ENCODE results near the gene RHOJ. TPM values are rescaled to one million over a fixed set of nuclear protein-coding genes. Genes with fewer than 3 reads are reported as not detected.

The RHOJ gene
- total and polyA plus RNA-seq, 10 of the 15 experiments (the other 5 are each of a cell fraction or from before 2014, with no cell fraction given), result not detected

DNA sequence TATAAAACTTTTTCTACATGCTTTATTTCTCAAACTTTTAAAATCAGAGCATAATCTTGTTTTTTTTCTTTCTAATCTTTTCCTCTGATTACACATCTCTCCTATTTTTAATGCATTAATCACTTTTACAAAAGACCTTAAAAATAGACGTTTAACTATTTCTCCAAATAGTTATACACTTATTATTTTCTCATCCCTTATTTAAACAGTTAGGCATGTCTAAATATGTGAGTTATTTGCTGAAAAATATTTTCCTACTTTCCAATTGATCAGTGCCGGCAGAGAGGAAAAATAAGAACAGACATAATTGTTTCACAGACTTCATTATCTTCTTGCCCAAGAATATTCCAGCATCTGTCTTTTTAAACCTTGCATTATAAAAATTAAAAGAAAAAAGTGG, 28.7 kb upstream of the RHOJ start:
- ChIA-PET SMC1A (ENCODE audit: uncharacterized antibody, unreplicated experiment) (no interaction called here), POLR2A (no interaction called here), RAD21 (ENCODE audit: unreplicated experiment) (no interaction called here), CTCF (interaction anchor here (1.3 kb wide), 1 partner anchor 99 kb away, joined by 3 read pairs; no protein-coding TSS in a partner anchor)
- in situ Hi-C loops (cut with MboI) (no loop called here), intact Hi-C loops (cut with micrococcal nuclease; ENCODE audit: unreplicated experiment) (loop anchor here (2.0 kb wide), 1 partner anchor 101 kb away; no protein-coding TSS in a partner anchor)
- H3K27me3 ChIP-seq (replicated peaks in 1 of 2; ENCODE audit: control insufficient read depth in 2 of 2, insufficient read depth in 2 of 2, low read length in 1 of 2), result no peaks in the 10 kb centered on the region
- no peak for FAIRE-seq
- H3K9me3 ChIP-seq (replicated peaks; ENCODE audit: control insufficient read depth, insufficient read depth, low read length), result no peaks in the 10 kb centered on the region
- TF ChIP-seq HDAC2 (IDR thresholded peaks at IDR 0.05) (no peak), NR2F1 (conservative IDR thresholded peaks at IDR 0.05) (no peak), RBBP5 (conservative IDR thresholded peaks at IDR 0.05) (no peak), TCF3 (IDR thresholded peaks at IDR 0.05; ENCODE audit: borderline replicate concordance, insufficient read depth, low read depth, low read length) (no peak), SP1 (IDR thresholded peaks at IDR 0.05; ENCODE audit: low read depth, low read length) (no peak), PML (IDR thresholded peaks at IDR 0.05; ENCODE audit: low read length) (no peak), KLF5 (IDR thresholded peaks at IDR 0.05; ENCODE audit: partially characterized antibody) (no peak), NBN (IDR thresholded peaks at IDR 0.05) (no peak), CEBPB (IDR thresholded peaks at IDR 0.05; ENCODE audit: borderline replicate concordance in 1 of 2, low read depth in 2 of 2, low read length in 2 of 2) (no peak), HDGF (IDR thresholded peaks at IDR 0.05) (no peak), SMARCA5 (IDR thresholded peaks at IDR 0.05) (no peak), IRF4 (IDR thresholded peaks at IDR 0.05; ENCODE audit: low read depth, low read length) (no peak), RELA (IDR thresholded peaks at IDR 0.05; ENCODE audit: borderline replicate concordance, partially characterized antibody) (no peak)
- TF ChIP-seq, protein P1, sequence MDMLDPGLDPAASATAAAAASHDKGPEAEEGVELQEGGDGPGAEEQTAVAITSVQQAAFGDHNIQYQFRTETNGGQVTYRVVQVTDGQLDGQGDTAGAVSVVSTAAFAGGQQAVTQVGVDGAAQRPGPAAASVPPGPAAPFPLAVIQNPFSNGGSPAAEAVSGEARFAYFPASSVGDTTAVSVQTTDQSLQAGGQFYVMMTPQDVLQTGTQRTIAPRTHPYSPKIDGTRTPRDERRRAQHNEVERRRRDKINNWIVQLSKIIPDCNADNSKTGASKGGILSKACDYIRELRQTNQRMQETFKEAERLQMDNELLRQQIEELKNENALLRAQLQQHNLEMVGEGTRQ (IDR thresholded peaks at IDR 0.05; ENCODE audit: borderline replicate concordance, low read depth, low read length), result no peak
- TF ChIP-seq, protein P2, sequence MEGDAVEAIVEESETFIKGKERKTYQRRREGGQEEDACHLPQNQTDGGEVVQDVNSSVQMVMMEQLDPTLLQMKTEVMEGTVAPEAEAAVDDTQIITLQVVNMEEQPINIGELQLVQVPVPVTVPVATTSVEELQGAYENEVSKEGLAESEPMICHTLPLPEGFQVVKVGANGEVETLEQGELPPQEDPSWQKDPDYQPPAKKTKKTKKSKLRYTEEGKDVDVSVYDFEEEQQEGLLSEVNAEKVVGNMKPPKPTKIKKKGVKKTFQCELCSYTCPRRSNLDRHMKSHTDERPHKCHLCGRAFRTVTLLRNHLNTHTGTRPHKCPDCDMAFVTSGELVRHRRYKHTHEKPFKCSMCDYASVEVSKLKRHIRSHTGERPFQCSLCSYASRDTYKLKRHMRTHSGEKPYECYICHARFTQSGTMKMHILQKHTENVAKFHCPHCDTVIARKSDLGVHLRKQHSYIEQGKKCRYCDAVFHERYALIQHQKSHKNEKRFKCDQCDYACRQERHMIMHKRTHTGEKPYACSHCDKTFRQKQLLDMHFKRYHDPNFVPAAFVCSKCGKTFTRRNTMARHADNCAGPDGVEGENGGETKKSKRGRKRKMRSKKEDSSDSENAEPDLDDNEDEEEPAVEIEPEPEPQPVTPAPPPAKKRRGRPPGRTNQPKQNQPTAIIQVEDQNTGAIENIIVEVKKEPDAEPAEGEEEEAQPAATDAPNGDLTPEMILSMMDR (IDR thresholded peaks at IDR 0.05 in 2 of 3, conservative IDR thresholded peaks at IDR 0.05 in 1 of 3; ENCODE audit: control insufficient read depth in 2 of 3, extremely low read depth in 1 of 3, insufficient read depth in 1 of 3, low read depth in 3 of 3, low read length in 3 of 3), result no peak
- TF ChIP-seq, protein P3, sequence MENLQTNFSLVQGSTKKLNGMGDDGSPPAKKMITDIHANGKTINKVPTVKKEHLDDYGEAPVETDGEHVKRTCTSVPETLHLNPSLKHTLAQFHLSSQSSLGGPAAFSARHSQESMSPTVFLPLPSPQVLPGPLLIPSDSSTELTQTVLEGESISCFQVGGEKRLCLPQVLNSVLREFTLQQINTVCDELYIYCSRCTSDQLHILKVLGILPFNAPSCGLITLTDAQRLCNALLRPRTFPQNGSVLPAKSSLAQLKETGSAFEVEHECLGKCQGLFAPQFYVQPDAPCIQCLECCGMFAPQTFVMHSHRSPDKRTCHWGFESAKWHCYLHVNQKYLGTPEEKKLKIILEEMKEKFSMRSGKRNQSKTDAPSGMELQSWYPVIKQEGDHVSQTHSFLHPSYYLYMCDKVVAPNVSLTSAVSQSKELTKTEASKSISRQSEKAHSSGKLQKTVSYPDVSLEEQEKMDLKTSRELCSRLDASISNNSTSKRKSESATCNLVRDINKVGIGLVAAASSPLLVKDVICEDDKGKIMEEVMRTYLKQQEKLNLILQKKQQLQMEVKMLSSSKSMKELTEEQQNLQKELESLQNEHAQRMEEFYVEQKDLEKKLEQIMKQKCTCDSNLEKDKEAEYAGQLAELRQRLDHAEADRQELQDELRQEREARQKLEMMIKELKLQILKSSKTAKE (IDR thresholded peaks at IDR 0.05; ENCODE audit: low read depth, poor library complexity, severe bottlenecking), result no peak
- TF ChIP-seq, protein P4, sequence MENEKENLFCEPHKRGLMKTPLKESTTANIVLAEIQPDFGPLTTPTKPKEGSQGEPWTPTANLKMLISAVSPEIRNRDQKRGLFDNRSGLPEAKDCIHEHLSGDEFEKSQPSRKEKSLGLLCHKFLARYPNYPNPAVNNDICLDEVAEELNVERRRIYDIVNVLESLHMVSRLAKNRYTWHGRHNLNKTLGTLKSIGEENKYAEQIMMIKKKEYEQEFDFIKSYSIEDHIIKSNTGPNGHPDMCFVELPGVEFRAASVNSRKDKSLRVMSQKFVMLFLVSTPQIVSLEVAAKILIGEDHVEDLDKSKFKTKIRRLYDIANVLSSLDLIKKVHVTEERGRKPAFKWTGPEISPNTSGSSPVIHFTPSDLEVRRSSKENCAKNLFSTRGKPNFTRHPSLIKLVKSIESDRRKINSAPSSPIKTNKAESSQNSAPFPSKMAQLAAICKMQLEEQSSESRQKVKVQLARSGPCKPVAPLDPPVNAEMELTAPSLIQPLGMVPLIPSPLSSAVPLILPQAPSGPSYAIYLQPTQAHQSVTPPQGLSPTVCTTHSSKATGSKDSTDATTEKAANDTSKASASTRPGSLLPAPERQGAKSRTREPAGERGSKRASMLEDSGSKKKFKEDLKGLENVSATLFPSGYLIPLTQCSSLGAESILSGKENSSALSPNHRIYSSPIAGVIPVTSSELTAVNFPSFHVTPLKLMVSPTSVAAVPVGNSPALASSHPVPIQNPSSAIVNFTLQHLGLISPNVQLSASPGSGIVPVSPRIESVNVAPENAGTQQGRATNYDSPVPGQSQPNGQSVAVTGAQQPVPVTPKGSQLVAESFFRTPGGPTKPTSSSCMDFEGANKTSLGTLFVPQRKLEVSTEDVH (IDR thresholded peaks at IDR 0.05; ENCODE audit: low read depth, partially characterized antibody), result no peak
- H3K9ac ChIP-seq (ENCODE audit: control insufficient read depth, insufficient read depth, low read length), result no peak overlapping the region
- H2AFZ ChIP-seq (ENCODE audit: control insufficient read depth, low read depth, low read length), result no peak overlapping the region
- H3K4me3 ChIP-seq, result no peak overlapping the region
- H3K4me2 ChIP-seq (ENCODE audit: control insufficient read depth, insufficient read depth), result no peak overlapping the region
- no peaks in the 10 kb centered on the region for H3K36me3 ChIP-seq (ENCODE audit: control insufficient read depth in 2 of 2, insufficient read depth in 2 of 2, low read length in 1 of 2)
- no peak for DNase-seq (ENCODE audit: low read depth, low spot score)
- 24% methylated on average over 2 of the region's 2 CpGs for WGBS (ENCODE audit: insufficient coverage, insufficient replicate concordance, low lambda C conversion rate, missing lambda C conversion rate)
- BruUV-seq (replicated peaks), result no TSS peak
- H3K27ac ChIP-seq (ENCODE audit: control insufficient read depth, insufficient read depth), result no peak overlapping the region
- H3K4me1 ChIP-seq (ENCODE audit: control insufficient read depth, insufficient read depth, low read length), result no peaks in the 10 kb centered on the region
- H4K20me1 ChIP-seq (ENCODE audit: control insufficient read depth, insufficient read depth), result no peaks in the 10 kb centered on the region
- H3K79me2 ChIP-seq (ENCODE audit: control insufficient read depth, insufficient read depth, low read length), result no peaks in the 10 kb centered on the region
- no peak for ATAC-seq
